K562 (cell line): ENCODE measurements around the gene PSMG3. TPM values are rescaled to one million over a fixed set of nuclear protein-coding genes. Genes with fewer than 3 reads are reported as not detected.

ENCODE experiments used
- CBX3 ChIP-seq, 2 experiments: IDR thresholded peaks; 1 replicate in 1 of 2; 2 replicates in 1 of 2; pipeline ENCODE4 v1.6.1; 2012; ENCODE audit warnings: inconsistent platforms in 2 of 2, low read length in 2 of 2, borderline replicate concordance in 1 of 2, control low read depth in 1 of 2
- CEBPB ChIP-seq: fragments of 450-650 bp; IDR thresholded peaks from 2 replicates; pipeline ENCODE4 v1.6.1; 2016; ENCODE audit warnings: missing genetic modification characterization, missing compliant biosample characterization
- CREB1 ChIP-seq, 2 experiments: sonication (generic) in 1 of 2; formaldehyde crosslinking in 1 of 2; IDR thresholded peaks; 2 replicates each; pipeline versions ENCODE4 v1.6.1 to v1.8.0; 2012 to 2022; ENCODE audit warnings: inconsistent platforms in 1 of 2, mild to moderate bottlenecking in 1 of 2, missing genetic modification reagents in 1 of 2, moderate library complexity in 1 of 2
- FOXJ3 ChIP-seq: sonication (generic); formaldehyde crosslinking; IDR thresholded peaks from 2 replicates; pipeline ENCODE4 v1.4.0; 2020; ENCODE audit warnings: mild to moderate bottlenecking, missing genetic modification reagents
- HNRNPL ChIP-seq: fragments of 200-400 bp; formaldehyde crosslinking; IDR thresholded peaks from 2 replicates; pipeline ENCODE4 v1.6.1; 2017; ENCODE audit warnings: low read depth, mild to moderate bottlenecking, low read length
- ZNF24 ChIP-seq: fragments of 450-650 bp; IDR thresholded peaks from 2 replicates; pipeline ENCODE4 v1.6.1; 2016
- polyA plus RNA-seq, 8 experiments: library from polyadenylated mRNA; depleted of rRNA in 4 of 8; stranded (reverse) in 5 of 8; unstranded in 3 of 8; fragments of >200 nt; fragmentation: Nextera tagmentation in 2 of 8; fragmentation: Illumina TruSeq in 1 of 8; extraction: Ambion mirVana in 2 of 8; extraction: Trizol in 1 of 8; gene quantifications; 2 replicates each; pipeline versions ENCODE4 v1.2.1 to v1.2.3, GENCODE V29; 2011 to 2014; ENCODE audit warnings: inconsistent platforms in 1 of 8, missing spikeins in 1 of 8
- total RNA-seq, 7 experiments: library from RNA; depleted of rRNA in 6 of 7; stranded (reverse); fragments of >200 nt in 6 of 7; fragmentation: Illumina TruSeq in 2 of 7; extraction: Trizol in 2 of 7; gene quantifications; 2 replicates each; pipeline versions ENCODE4 v1.2.1 to v1.2.3, GENCODE V29; 2011 to 2021; ENCODE audit warnings: low replicate concordance in 1 of 7
- TF ChIP-seq, protein P1 (sequence below), 2 experiments: fragments of 450-650 bp in 1 of 2; sonication (generic) in 1 of 2; formaldehyde crosslinking in 1 of 2; IDR thresholded peaks; 2 replicates each; pipeline versions ENCODE4 v1.7.1 to v1.9.0; 2016 to 2022; ENCODE audit warnings: inconsistent platforms in 1 of 2, mild to moderate bottlenecking in 1 of 2, missing genetic modification reagents in 1 of 2
- TF ChIP-seq, protein P2 (sequence below), 2 experiments: fragments of 450-650 bp; formaldehyde crosslinking in 1 of 2; IDR thresholded peaks; 2 replicates each; pipeline versions ENCODE4 v1.4.0 to v1.6.1; 2014 to 2020; ENCODE audit warnings: mild to moderate bottlenecking in 2 of 2, borderline replicate concordance in 1 of 2, low read depth in 1 of 2

PSMG3 gene
- total and polyA plus RNA-seq, 9 of the 15 experiments (the other 6 are each of a cell fraction or from before 2014, with no cell fraction given): 34.8 to 122 (median 80.1) TPM

DNA sequence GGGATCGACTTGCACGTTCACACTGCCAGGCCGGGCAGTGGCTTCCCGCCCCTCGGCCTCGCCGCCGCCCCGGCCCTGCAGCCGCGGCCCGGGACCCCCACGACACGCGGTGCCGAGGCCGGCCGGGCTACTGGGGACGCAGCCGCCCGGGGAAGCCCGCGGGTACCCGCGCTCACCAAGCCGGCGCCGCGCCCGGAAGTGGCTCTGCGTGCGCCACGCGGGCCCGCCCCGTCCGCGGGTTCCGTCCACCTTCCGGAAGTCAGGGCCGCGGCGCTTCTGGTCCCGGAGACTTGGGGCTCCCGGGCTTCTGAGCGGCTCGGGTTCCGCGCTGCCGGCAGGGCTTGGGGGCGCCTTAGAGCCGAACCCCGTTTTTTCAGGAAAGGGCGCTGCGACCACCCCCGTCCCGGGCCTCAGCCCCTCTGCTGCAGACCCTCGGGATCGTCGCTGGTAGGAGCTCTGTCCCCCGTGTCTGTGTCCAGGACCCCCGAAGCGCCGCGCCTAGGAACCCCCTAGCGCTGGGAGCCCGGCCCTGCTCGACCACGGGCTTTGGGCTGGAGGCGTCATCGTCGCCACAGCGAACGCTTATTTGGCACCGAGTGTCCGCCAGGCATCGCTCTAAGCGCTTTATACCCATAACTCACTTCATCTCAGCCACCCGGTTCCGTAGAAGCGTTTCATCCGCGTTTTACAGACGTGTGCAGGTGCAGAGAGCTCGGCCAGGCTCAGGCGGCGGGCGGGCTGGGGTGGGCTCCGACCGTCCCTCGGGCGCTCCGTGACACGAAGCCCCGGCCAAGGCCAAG lies at the start of gene PSMG3 (continued):
- TF ChIP-seq, protein P1, sequence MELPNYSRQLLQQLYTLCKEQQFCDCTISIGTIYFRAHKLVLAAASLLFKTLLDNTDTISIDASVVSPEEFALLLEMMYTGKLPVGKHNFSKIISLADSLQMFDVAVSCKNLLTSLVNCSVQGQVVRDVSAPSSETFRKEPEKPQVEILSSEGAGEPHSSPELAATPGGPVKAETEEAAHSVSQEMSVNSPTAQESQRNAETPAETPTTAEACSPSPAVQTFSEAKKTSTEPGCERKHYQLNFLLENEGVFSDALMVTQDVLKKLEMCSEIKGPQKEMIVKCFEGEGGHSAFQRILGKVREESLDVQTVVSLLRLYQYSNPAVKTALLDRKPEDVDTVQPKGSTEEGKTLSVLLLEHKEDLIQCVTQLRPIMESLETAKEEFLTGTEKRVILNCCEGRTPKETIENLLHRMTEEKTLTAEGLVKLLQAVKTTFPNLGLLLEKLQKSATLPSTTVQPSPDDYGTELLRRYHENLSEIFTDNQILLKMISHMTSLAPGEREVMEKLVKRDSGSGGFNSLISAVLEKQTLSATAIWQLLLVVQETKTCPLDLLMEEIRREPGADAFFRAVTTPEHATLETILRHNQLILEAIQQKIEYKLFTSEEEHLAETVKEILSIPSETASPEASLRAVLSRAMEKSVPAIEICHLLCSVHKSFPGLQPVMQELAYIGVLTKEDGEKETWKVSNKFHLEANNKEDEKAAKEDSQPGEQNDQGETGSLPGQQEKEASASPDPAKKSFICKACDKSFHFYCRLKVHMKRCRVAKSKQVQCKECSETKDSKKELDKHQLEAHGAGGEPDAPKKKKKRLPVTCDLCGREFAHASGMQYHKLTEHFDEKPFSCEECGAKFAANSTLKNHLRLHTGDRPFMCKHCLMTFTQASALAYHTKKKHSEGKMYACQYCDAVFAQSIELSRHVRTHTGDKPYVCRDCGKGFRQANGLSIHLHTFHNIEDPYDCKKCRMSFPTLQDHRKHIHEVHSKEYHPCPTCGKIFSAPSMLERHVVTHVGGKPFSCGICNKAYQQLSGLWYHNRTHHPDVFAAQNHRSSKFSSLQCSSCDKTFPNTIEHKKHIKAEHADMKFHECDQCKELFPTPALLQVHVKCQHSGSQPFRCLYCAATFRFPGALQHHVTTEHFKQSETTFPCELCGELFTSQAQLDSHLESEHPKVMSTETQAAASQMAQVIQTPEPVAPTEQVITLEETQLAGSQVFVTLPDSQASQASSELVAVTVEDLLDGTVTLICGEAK (IDR thresholded peaks at IDR 0.05): peak; percentile 99
- TF ChIP-seq, protein P1 (CRISPR knock-in tag; IDR thresholded peaks at IDR 0.05): no peak
- TF ChIP-seq CREB1 (IDR thresholded peaks at IDR 0.05) (no peak), CREB1 (CRISPR knock-in tag; IDR thresholded peaks at IDR 0.05) (peak; percentile 67), HNRNPL (peak; percentile 43; the same call in 1 of the 2 replicates), FOXJ3 (CRISPR knock-in tag) (no peak), ZNF24 (peak; percentile 69), CBX3 (IDR thresholded peaks at IDR 0.05; ENCODE audit: borderline replicate concordance in 1 of 2, low read length in 2 of 2) (peak in 1 of 2 experiments; percentile 84; a peak in 1 of 3 replicates), CEBPB (no peak)
- TF ChIP-seq, protein P2, sequence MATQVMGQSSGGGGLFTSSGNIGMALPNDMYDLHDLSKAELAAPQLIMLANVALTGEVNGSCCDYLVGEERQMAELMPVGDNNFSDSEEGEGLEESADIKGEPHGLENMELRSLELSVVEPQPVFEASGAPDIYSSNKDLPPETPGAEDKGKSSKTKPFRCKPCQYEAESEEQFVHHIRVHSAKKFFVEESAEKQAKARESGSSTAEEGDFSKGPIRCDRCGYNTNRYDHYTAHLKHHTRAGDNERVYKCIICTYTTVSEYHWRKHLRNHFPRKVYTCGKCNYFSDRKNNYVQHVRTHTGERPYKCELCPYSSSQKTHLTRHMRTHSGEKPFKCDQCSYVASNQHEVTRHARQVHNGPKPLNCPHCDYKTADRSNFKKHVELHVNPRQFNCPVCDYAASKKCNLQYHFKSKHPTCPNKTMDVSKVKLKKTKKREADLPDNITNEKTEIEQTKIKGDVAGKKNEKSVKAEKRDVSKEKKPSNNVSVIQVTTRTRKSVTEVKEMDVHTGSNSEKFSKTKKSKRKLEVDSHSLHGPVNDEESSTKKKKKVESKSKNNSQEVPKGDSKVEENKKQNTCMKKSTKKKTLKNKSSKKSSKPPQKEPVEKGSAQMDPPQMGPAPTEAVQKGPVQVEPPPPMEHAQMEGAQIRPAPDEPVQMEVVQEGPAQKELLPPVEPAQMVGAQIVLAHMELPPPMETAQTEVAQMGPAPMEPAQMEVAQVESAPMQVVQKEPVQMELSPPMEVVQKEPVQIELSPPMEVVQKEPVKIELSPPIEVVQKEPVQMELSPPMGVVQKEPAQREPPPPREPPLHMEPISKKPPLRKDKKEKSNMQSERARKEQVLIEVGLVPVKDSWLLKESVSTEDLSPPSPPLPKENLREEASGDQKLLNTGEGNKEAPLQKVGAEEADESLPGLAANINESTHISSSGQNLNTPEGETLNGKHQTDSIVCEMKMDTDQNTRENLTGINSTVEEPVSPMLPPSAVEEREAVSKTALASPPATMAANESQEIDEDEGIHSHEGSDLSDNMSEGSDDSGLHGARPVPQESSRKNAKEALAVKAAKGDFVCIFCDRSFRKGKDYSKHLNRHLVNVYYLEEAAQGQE (IDR thresholded peaks at IDR 0.05; ENCODE audit: borderline replicate concordance): no peak
- TF ChIP-seq, protein P2 (CRISPR knock-in tag; IDR thresholded peaks at IDR 0.05; ENCODE audit: low read depth): 0 out of 2 replicates have a peak, but pooled peaks have one; percentile 44
